ENCODE results near the gene VWF. TPM values are rescaled to one million over a fixed set of nuclear protein-coding genes. Genes with fewer than 3 reads are reported as not detected.

VWF gene
- total and polyA plus RNA-seq, 2 donors (not counting 3 experiments of a cell fraction or from before 2014, with no cell fraction given) = 1,041 to 2,328 TPM

GRCh38 chr12:6073426-6073825 lies 51.0 kb downstream of the VWF start:
- Histone ChIP-seq H3K4me2 (ENCODE audit: insufficient read depth, low read length) (no peak overlapping the region), H3K4me3 (replicated peaks in 1 of 3; ENCODE audit: insufficient read depth in 1 of 3, low read depth in 1 of 3, low read length in 3 of 3) (no peak overlapping the region), H3K9me3 (replicated peaks; ENCODE audit: control insufficient read depth, insufficient read depth, low read length) (no peaks in the 10 kb centered on the region), H3K36me3 (ENCODE audit: control insufficient read depth in 2 of 2, extremely low read depth in 1 of 2, insufficient read depth in 2 of 2, low read length in 2 of 2) (peaks cover 35 to 68% of the 10 kb centered on the region in 2 experiments), H4K20me1 (replicated peaks; ENCODE audit: control insufficient read depth, extremely low read depth, insufficient read depth, low read length) (no peaks in the 10 kb centered on the region), H3K79me2 (ENCODE audit: control insufficient read depth, insufficient read depth, low read length) (peaks cover 25% of the 10 kb centered on the region), H2AFZ (ENCODE audit: low read depth, low read length) (no peak overlapping the region), H3K9me1 (replicated peaks; ENCODE audit: control insufficient read depth, extremely low read depth, insufficient read depth, low read length) (no peaks in the 10 kb centered on the region), H3K9ac (replicated peaks; ENCODE audit: extremely low read depth, insufficient read depth, low read length) (peak overlapping the region; percentile 35), H3K27ac (ENCODE audit: insufficient read depth, low read depth, low read length) (peak overlapping the region; percentile 80), H3K27me3 (ENCODE audit: control insufficient read depth in 2 of 2, insufficient read depth in 2 of 2, low read length in 2 of 2) (no peaks in the 10 kb centered on the region), H3K4me1 (ENCODE audit: control insufficient read depth, extremely low read depth, insufficient read depth, low read length) (peaks cover 88% of the 10 kb centered on the region)
- TF ChIP-seq POLR2AphosphoS5 (IDR thresholded peaks at IDR 0.05; ENCODE audit: insufficient read depth, low read depth, low read length) (peak; percentile 47), CTCF (IDR thresholded peaks at IDR 0.05; ENCODE audit: extremely low read depth in 1 of 2, insufficient read depth in 1 of 2, low read depth in 1 of 2, low read length in 2 of 2) (no peak), POLR2A (IDR thresholded peaks at IDR 0.05; ENCODE audit: low read depth, low read length) (peak; percentile 24)
- dilution Hi-C loops (cut with MboI; ENCODE audit: extremely low pct_ligation_motif_present, low sequenced_read_pairs) (no loop called here), intact Hi-C loops (cut with micrococcal nuclease) (no loop called here)
- FAIRE-seq = peak; percentile 21
- no peak for DNase-seq (ENCODE audit: low read depth, low spot score)
- no TSS peak for BruUV-seq (replicated peaks)
- CTCF ChIA-PET = interaction anchor here (1.2 to 2.8 kb wide), 8 partner anchors 72 to 140 kb away, joined by 4 to 16 read pairs (median 7); no protein-coding TSS in a partner anchor
- POLR2A ChIA-PET = interaction anchor here (1.2 kb wide), 1 partner anchor 94 kb away, joined by 5 read pairs; no protein-coding TSS in a partner anchor

GRCh38 chr12:6072302-6072752 lies 52.1 kb downstream of the VWF start:
- dilution Hi-C loops (cut with MboI; ENCODE audit: extremely low pct_ligation_motif_present, low sequenced_read_pairs) = no loop called here
- H3K9ac ChIP-seq (replicated peaks; ENCODE audit: extremely low read depth, insufficient read depth, low read length) = no peak overlapping the region
- no peak overlapping the region for H3K4me2 ChIP-seq (ENCODE audit: insufficient read depth, low read length)
- no peaks in the 10 kb centered on the region for H3K27me3 ChIP-seq (ENCODE audit: control insufficient read depth in 2 of 2, insufficient read depth in 2 of 2, low read length in 2 of 2)
- H3K9me1 ChIP-seq (replicated peaks; ENCODE audit: control insufficient read depth, extremely low read depth, insufficient read depth, low read length) = no peaks in the 10 kb centered on the region
- peaks cover 37 to 60% of the 10 kb centered on the region in 2 experiments for H3K36me3 ChIP-seq (ENCODE audit: control insufficient read depth in 2 of 2, extremely low read depth in 1 of 2, insufficient read depth in 2 of 2, low read length in 2 of 2)
- FAIRE-seq (peak; percentile 85), DNase-seq (ENCODE audit: low read depth, low spot score) (peak; percentile 72)
- peaks cover 86% of the 10 kb centered on the region for H3K4me1 ChIP-seq (ENCODE audit: control insufficient read depth, extremely low read depth, insufficient read depth, low read length)
- peaks cover 25% of the 10 kb centered on the region for H3K79me2 ChIP-seq (ENCODE audit: control insufficient read depth, insufficient read depth, low read length)
- no peaks in the 10 kb centered on the region for H4K20me1 ChIP-seq (replicated peaks; ENCODE audit: control insufficient read depth, extremely low read depth, insufficient read depth, low read length)
- TF ChIP-seq MAX (IDR thresholded peaks at IDR 0.05; ENCODE audit: insufficient read depth, insufficient read length) (no peak), JUN (IDR thresholded peaks at IDR 0.05; ENCODE audit: borderline replicate concordance, insufficient read depth, insufficient read length, low read depth) (peak; percentile 31), FOS (IDR thresholded peaks at IDR 0.05; ENCODE audit: borderline replicate concordance, insufficient read depth, low read length) (no peak), POLR2AphosphoS5 (IDR thresholded peaks at IDR 0.05; ENCODE audit: insufficient read depth, low read depth, low read length) (no peak), EZH2 (IDR thresholded peaks at IDR 0.05; ENCODE audit: borderline replicate concordance, low read depth, low read length, severe bottlenecking) (no peak), MYC (IDR thresholded peaks at IDR 0.05; ENCODE audit: low read depth, low read length) (no peak), CTCF (IDR thresholded peaks at IDR 0.05; ENCODE audit: extremely low read depth in 1 of 2, insufficient read depth in 1 of 2, low read depth in 1 of 2, low read length in 2 of 2) (peak; percentile 36 to 38), GATA2 (IDR thresholded peaks at IDR 0.05; ENCODE audit: insufficient read depth, insufficient read length, low read depth, low read length) (no peak), POLR2A (IDR thresholded peaks at IDR 0.05; ENCODE audit: low read depth, low read length) (no peak)
- POLR2A ChIA-PET = interaction anchor here (1.4 kb wide), 1 partner anchor 12 kb away, joined by 4 read pairs; no protein-coding TSS in a partner anchor
- peak overlapping the region; percentile 80 for H3K27ac ChIP-seq (ENCODE audit: insufficient read depth, low read depth, low read length)
- intact Hi-C loops (cut with micrococcal nuclease) = loop anchor here (1.0 kb wide), 2 partner anchors 99 to 107 kb away; no protein-coding TSS in a partner anchor
- CTCF ChIA-PET = interaction anchor here (0.7 to 2.8 kb wide), 18 partner anchors 8 to 212 kb away, joined by 3 to 16 read pairs (median 5); no protein-coding TSS in a partner anchor
- no peaks in the 10 kb centered on the region for H3K9me3 ChIP-seq (replicated peaks; ENCODE audit: control insufficient read depth, insufficient read depth, low read length)
- no TSS peak for BruUV-seq (replicated peaks)
- H3K4me3 ChIP-seq (replicated peaks in 1 of 3; ENCODE audit: insufficient read depth in 1 of 3, low read depth in 1 of 3, low read length in 3 of 3) = no peak overlapping the region
- no peak overlapping the region for H2AFZ ChIP-seq (ENCODE audit: low read depth, low read length)

Data from endothelial cell of umbilical vein (primary cell).